Sciatic nerve (tissue), 2 donors: ENCODE data around the gene YWHAB. TPM values are rescaled to one million over a fixed set of nuclear protein-coding genes. Genes with fewer than 3 reads are reported as not detected.

Experiments used
- ATAC-seq: fragments of 200-7000 bp; cut with Tn5 transposase; one replicate; pipeline ENCODE4 v1.9.1; 2020; ENCODE audit warnings: mild to moderate bottlenecking, moderate library complexity
- DNase-seq: peaks from one replicate; pipeline ENCODE4 v3.0.0-alpha.2; 2020; ENCODE audit warnings: low spot score
- intact Hi-C: fragments of 100-400 bp; cut with DNase I; formaldehyde crosslinking; loops from one replicate; pipeline ENCODE4 v1.14.2; 2022
- total RNA-seq: library from RNA; stranded (reverse); fragmentation: NEBNext Ultra II Directional; extraction: Animal tissue kit (Norgen Biotek cat#: 25700); gene quantifications from one replicate; pipeline ENCODE4 v1.2.1, GENCODE V29; 2021
- donor health status: DM: no; HTN: no; CAD: no.
- donor health status: DM: no; HTN: no; CAD: no.

The YWHAB gene
- total RNA-seq = 126 TPM

- ATAC-seq = peak; percentile 100
- intact Hi-C loops = no loop called here
Observed at GRCh38 chr20:44885392-44886265, at the start of gene YWHAB. Gene YWHAB (plus strand): TSS chr20:44885705. CDS start chr20:44901534, 15,829 bp downstream.

GRCh38 chr20:44836601-44837120, 48.8 kb upstream of the YWHAB start:
- DNase-seq (no peak), ATAC-seq (no peak)
- intact Hi-C loops = no loop called here

More at GRCh38 chr20:44885392-44886265, at the start of gene YWHAB:
- peak; percentile 99 for DNase-seq

GRCh38 chr20:44837946-44838345, 47.6 kb upstream of the YWHAB start:
- intact Hi-C loops = no loop called here
- DNase-seq (no peak), ATAC-seq (no peak)

GRCh38 chr20:44838521-44838920, 47.0 kb upstream of the YWHAB start:
- DNase-seq = no peak
- no peak for ATAC-seq
- intact Hi-C loops = no loop called here

GRCh38 chr20:44839481-44839880, 46.0 kb upstream of the YWHAB start:
- intact Hi-C loops = no loop called here
- ATAC-seq = no peak
- no peak for DNase-seq

GRCh38 chr20:44840826-44841225, 44.7 kb upstream of the YWHAB start:
- no peak for DNase-seq
- ATAC-seq = no peak
- intact Hi-C loops = no loop called here

- intact Hi-C loops = no loop called here
- DNase-seq (no peak), ATAC-seq (no peak)
Observed at GRCh38 chr20:44841955-44842354, 43.5 kb upstream of the YWHAB start.

GRCh38 chr20:44843876-44844275, 41.6 kb upstream of the YWHAB start:
- ATAC-seq = no peak
- no peak for DNase-seq
- intact Hi-C loops = no loop called here

- ATAC-seq (no peak), DNase-seq (no peak)
- intact Hi-C loops = no loop called here
Observed at GRCh38 chr20:44848254-44849015, 37.1 kb upstream of the YWHAB start.

- intact Hi-C loops = no loop called here
- no peak for ATAC-seq
- no peak for DNase-seq
Observed at GRCh38 chr20:44849703-44850102, 35.8 kb upstream of the YWHAB start.

GRCh38 chr20:44850272-44850671, 35.2 kb upstream of the YWHAB start:
- ATAC-seq (no peak), DNase-seq (no peak)
- intact Hi-C loops = no loop called here

GRCh38 chr20:44850837-44851236, 34.7 kb upstream of the YWHAB start:
- DNase-seq (no peak), ATAC-seq (no peak)
- intact Hi-C loops = no loop called here

- DNase-seq (no peak), ATAC-seq (no peak)
- intact Hi-C loops = no loop called here
Observed at GRCh38 chr20:44851545-44851944, 34.0 kb upstream of the YWHAB start.

- intact Hi-C loops = no loop called here
- no peak for ATAC-seq
- DNase-seq = no peak
Observed at GRCh38 chr20:44856442-44856841, 29.1 kb upstream of the YWHAB start.

- ATAC-seq (no peak), DNase-seq (no peak)
- intact Hi-C loops = no loop called here
Observed at GRCh38 chr20:44856856-44857448, 28.6 kb upstream of the YWHAB start.

- intact Hi-C loops = no loop called here
- peak; percentile 38 for ATAC-seq
- no peak for DNase-seq
Observed at GRCh38 chr20:44858606-44859360, 26.7 kb upstream of the YWHAB start.

- DNase-seq = no peak
- intact Hi-C loops = no loop called here
- ATAC-seq = peak; percentile 83
Observed at GRCh38 chr20:44861531-44862006, 23.9 kb upstream of the YWHAB start.

GRCh38 chr20:44862286-44862685, 23.2 kb upstream of the YWHAB start:
- intact Hi-C loops = no loop called here
- ATAC-seq = no peak
- DNase-seq = no peak
